Stimulated activated CD8-positive, alpha-beta memory T cell treated with anti-CD3 and anti-CD28 coated beads, Interleukin-15, amount 100 ng/mL, for 48 hours (primary cell): ENCODE data around the gene TRAPPC8.

Source experiments
- DNase-seq, 2 donors: peaks; one replicate each; pipeline ENCODE4 v3.0.0-alpha.2; 2020; ENCODE audit warnings: low read depth in 2 of 2

Gene TRAPPC8

GRCh38 chr18:31791817-31792579, 150.9 kb downstream of the TRAPPC8 start:
- DNase-seq = no peak

DNA sequence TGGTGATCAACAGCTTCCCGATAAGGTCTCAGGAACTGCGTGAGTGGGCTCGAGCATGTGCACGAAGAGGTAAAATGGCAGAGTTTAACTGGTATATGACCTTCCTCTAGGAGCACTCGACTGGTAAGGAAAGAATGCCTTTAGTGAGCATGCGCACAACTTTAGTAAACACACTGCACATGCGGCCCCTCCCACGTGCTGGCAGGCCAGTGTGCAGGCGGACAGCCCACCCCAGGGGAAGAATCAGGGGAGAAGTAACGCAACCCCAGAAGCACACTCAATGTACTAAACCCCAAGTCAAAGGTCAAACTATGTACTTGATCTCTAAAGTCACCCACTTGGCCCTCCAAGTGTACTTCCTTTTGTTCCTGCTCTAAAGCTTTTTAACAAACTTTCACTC, 153.5 kb downstream of the TRAPPC8 start:
- no peak for DNase-seq

GRCh38 chr18:31783059-31783458, 159.9 kb downstream of the TRAPPC8 start:
- no peak for DNase-seq
